Measurements from ENCODE around the gene KCNQ1.

KCNQ1 gene

DNA sequence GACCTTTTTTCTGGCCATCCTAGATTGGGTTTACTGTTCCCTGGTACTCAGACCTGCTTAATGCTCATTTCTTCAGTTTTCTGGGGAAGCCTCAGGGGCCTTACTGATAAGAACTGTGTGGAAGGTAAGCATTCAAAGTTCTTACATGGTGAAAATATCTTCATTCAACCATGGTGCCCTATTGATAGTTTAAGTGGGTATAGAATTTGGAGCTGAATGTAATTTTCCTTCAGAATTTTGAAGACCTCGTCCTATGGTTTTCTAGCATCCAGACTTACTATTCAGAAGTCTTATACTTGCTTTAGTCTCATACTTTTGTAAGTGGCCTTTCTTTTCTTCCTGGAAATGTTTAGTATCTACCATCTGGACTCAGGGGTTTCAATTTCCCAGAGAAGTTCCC lies 365.0 kb downstream of the KCNQ1 start:
- in situ Hi-C loops (cut with MboI; ENCODE audit: low sequenced_read_pairs): no loop called here

GRCh38 chr11:2810411-2811205 lies 365.8 kb downstream of the KCNQ1 start:
- in situ Hi-C loops (cut with MboI; ENCODE audit: low sequenced_read_pairs): no loop called here

GRCh38 chr11:2811206-2812091 lies 366.6 kb downstream of the KCNQ1 start:
- in situ Hi-C loops (cut with MboI; ENCODE audit: low sequenced_read_pairs): no loop called here

DNA sequence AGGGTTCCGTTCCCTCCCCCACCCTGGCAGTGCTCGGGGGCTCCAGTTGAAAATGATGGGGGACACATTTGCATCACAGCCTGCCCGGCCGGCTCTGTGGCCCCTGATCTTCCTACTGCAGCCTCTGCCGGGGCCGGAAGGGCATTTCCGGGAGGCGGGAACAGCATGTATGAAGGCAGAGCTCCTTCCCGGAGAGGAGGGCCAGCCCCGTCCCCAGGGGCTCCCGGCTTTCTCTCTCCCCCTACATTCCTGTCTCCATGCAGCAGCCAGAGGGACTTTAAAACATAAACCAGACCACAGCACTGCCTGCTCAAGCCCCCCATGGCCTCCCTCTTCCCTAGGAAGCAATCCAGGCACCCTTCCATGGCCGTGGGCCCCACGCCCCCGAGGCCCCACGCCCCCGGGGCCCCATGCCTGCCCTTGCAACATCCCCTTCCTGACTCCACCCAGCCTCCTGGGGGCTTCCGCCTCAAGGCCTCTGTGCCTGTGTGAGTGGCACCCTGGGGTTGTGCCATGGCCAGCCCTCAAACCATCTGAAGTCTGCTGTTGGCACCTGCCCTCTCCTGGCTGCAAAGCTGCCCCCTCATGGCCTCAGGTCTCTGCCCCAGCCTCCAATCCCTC lies 367.7 kb downstream of the KCNQ1 start:
- in situ Hi-C loops (cut with MboI; ENCODE audit: low sequenced_read_pairs): no loop called here

DNA sequence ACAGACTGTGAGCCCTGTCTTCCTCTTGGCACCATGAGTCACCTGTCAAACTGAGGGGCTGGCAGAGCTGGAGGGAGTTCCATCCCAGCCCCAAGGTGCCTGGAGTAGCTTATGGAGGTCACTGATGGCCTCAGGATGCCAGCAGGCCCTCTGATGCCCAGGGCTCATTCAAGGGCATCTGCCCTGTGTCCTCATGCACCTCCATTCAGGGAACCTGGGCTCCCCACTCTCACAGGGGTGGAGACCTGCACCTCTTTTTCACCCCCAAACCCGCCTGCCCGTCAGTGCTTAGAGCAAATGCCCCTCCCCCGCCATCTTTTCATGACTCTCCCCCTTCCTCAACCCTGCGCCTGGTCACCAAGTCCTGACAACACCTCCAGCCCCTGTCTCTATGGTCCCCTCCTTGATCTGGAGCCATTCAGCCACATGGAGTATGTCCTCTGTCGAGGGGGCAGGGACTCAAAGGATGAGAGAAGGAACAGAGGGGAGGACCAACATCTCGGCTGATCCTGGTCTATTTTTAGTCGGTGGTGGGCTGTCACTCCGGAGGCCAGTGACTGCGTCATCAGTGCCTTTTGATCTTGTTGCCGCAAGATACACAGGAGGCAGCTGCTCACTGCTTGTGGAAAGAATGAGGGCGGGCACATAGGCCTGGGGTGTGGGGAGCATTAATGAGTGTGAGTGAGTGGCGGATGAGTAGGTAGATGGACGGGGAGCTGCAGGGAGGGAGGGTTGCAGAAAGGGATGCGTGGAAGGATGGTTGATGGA lies 368.5 kb downstream of the KCNQ1 start:
- in situ Hi-C loops (cut with MboI; ENCODE audit: low sequenced_read_pairs): no loop called here

GRCh38 chr11:2813968-2814367 lies 369.2 kb downstream of the KCNQ1 start:
- in situ Hi-C loops (cut with MboI; ENCODE audit: low sequenced_read_pairs): no loop called here

- in situ Hi-C loops (cut with MboI; ENCODE audit: low sequenced_read_pairs): no loop called here
Measured at GRCh38 chr11:2814751-2815150, 369.9 kb downstream of the KCNQ1 start.

DNA sequence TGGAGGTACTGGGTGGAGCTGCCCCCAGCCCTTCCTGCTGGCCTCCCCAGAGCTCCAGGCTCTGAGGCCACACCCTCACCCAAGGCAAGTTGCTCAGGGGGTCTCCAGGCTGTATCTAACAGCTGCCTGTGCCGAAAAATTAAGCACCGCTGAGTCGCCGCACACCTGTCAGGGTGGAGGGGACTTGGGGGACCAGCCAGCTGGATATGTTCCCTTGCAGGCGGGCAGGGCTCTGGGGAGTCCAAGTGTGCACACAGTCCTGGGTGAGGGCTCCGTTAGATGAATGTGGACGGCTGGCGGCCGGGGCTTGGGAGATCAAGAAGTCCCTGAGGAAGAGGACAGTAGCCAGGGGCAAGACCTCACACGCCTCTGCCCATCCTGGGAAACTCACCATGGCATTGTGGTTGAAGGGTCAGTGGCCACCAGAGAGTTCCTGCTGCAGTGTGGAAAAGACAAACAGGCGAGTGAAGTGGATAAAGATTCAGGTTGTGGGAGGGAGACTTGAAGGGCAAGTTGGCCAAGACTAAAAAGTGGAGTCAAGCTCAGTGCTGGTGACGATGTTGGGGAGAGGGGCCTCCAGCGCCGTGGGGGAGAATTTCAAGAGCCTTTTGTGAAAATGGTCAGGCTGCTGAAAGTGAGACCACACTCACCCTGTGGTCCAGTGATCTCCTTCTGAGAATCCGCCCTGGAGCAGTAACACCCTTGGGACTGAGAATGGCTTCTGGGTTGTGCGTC lies 371.1 kb downstream of the KCNQ1 start:
- in situ Hi-C loops (cut with MboI; ENCODE audit: low sequenced_read_pairs): no loop called here

DNA sequence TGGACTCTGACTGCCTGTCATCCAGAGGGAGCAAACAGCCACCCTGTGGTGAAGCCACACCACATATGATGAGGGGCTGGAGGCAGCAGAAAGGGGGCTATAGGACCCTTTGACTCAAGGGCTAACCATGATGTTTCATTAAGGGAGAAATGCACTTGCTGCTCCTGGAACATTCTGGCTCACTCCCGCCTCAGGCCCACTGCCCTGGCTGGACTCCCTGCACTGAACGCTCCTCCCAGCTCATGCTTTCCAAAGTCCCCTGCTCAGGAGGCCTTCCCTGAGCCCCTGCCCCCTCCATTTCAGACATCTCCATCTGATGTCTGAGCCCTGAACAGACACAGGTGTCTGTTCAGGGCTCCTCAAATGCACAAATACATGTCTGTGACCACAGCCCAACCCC lies 371.7 kb downstream of the KCNQ1 start:
- in situ Hi-C loops (cut with MboI; ENCODE audit: low sequenced_read_pairs): no loop called here

GRCh38 chr11:2816941-2817421 lies 372.2 kb downstream of the KCNQ1 start:
- in situ Hi-C loops (cut with MboI; ENCODE audit: low sequenced_read_pairs): no loop called here

GRCh38 chr11:2817431-2817830 lies 372.6 kb downstream of the KCNQ1 start:
- in situ Hi-C loops (cut with MboI; ENCODE audit: low sequenced_read_pairs): no loop called here

GRCh38 chr11:2818021-2818420 lies 373.2 kb downstream of the KCNQ1 start:
- in situ Hi-C loops (cut with MboI; ENCODE audit: low sequenced_read_pairs): no loop called here

DNA sequence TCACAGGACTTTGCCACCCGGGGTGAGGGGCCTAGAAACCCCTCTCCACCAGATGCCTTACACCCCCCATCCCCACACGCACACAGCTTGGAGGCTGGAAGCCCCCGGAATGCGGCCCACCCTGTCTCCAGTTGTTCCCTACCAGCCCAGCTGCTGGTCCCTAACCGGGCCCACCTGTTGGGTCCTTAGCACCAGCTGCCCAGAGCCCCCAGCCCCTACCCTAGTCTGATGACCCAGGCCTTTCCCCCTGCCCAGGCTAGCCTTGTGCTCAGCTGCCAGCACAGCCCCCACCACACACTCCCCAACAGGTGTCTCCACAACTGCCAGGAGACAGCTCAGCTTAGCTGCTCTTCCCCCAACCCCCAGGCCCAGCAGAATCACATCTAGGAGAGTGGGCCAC lies 373.7 kb downstream of the KCNQ1 start:
- in situ Hi-C loops (cut with MboI; ENCODE audit: low sequenced_read_pairs): no loop called here

DNA sequence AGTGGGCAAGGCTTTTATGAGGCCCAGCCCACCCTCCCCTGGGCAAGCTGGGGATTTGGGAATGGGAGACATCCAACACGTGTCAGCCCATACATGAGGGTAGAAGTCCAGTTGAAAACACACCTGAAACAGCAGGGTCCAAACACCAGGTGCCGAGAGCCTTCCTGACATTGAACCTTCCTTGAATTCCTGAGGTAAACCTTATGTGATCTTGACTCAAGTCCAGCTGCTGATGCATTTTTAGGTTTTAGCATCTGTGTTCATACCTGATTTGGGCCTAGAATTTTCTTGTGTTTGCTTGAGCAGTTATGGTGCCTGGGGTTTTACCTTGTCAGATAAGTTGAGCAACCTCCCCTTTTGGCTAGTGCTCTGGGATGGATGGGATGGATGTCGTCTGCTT lies 374.5 kb downstream of the KCNQ1 start:
- in situ Hi-C loops (cut with MboI; ENCODE audit: low sequenced_read_pairs): no loop called here

- in situ Hi-C loops (cut with MboI; ENCODE audit: low sequenced_read_pairs): no loop called here
Measured at GRCh38 chr11:2820976-2821375, 376.2 kb downstream of the KCNQ1 start.

- in situ Hi-C loops (cut with MboI; ENCODE audit: low sequenced_read_pairs): no loop called here
Measured at GRCh38 chr11:2821891-2822290, 377.1 kb downstream of the KCNQ1 start.

DNA sequence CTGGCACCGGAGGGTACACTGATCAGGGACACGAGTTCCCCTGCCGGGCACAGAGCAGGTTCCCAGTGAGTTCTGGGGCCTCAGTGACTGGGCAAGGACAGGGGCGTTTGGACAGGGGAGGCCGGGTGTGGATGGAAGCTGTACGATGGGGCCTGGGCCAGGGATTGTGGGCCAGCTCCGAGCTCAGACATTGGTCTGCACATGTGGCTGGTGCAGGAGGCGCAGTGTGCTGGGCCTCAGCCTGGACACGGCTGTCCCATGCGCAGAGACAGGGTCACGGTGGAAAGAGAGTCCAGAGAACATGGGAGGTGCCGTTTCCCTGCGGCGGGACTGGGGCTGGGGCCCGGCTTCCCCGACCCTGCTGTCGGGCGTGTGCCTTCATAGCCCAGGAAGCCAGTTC lies 380.0 kb downstream of the KCNQ1 start:
- in situ Hi-C loops (cut with MboI; ENCODE audit: low sequenced_read_pairs): no loop called here

- in situ Hi-C loops (cut with MboI; ENCODE audit: low sequenced_read_pairs): no loop called here
Measured at GRCh38 chr11:2825261-2825888, 380.6 kb downstream of the KCNQ1 start.

- in situ Hi-C loops (cut with MboI; ENCODE audit: low sequenced_read_pairs): no loop called here
Measured at GRCh38 chr11:2825889-2826678, 381.3 kb downstream of the KCNQ1 start.

Data from hTERT RPE-1 (cell line).